ENCODE measurements around the gene FXYD7. TPM values are rescaled to one million over a fixed set of nuclear protein-coding genes. Genes with fewer than 3 reads are reported as not detected.
"Not testable (repeated sequence)": the region's sequence is repeated elsewhere in the genome, so short reads cannot be mapped to it uniquely, and the experiment has no call there.

FXYD7 gene
- 0.28 TPM in 1 of 2 replicates, not detected in the other for total RNA-seq

- H3K9me3 Mint-ChIP-seq: no peaks in the 10 kb centered on the region
- peaks cover 21% of the 10 kb centered on the region for H3K4me1 Mint-ChIP-seq (ENCODE audit: low read depth)
- no peak within 1 kb of the TSS for H3K27ac Mint-ChIP-seq
- no peaks in the 10 kb centered on the region for H3K36me3 Mint-ChIP-seq (ENCODE audit: low read depth)
- H3K27me3 Mint-ChIP-seq (ENCODE audit: low read depth): peaks cover 26% of the 10 kb centered on the region
- intact Hi-C loops (cut with micrococcal nuclease): loop anchor here (5.0 kb wide), 1 partner anchor 124 kb away; the partner anchor contains the start of gene USF2
- DNase-seq (ENCODE audit: low spot score): no peak
- H3K4me3 Mint-ChIP-seq (ENCODE audit: low read depth): no peak within 1 kb of the TSS
These were observed at the start of gene FXYD7 for GRCh38 chr19:35143231-35143715. Gene FXYD7, plus strand, starts transcription at chr19:35143255. Its CDS starts 79 bp downstream, at chr19:35143334.

GRCh38 chr19:35093430-35093829, 49.6 kb upstream of the FXYD7 start:
- intact Hi-C loops (cut with micrococcal nuclease): no loop called here
- H3K4me3 Mint-ChIP-seq (ENCODE audit: low read depth): no peak overlapping the region
- peaks cover 4% of the 10 kb centered on the region for H3K27me3 Mint-ChIP-seq (ENCODE audit: low read depth)
- H3K4me1 Mint-ChIP-seq (ENCODE audit: low read depth): no peaks in the 10 kb centered on the region
- DNase-seq (ENCODE audit: low spot score): no peak
- no peaks in the 10 kb centered on the region for H3K9me3 Mint-ChIP-seq
- no peak overlapping the region for H3K27ac Mint-ChIP-seq
- no peaks in the 10 kb centered on the region for H3K36me3 Mint-ChIP-seq (ENCODE audit: low read depth)

GRCh38 chr19:35093941-35094647, 49.0 kb upstream of the FXYD7 start:
- no peak overlapping the region for H3K27ac Mint-ChIP-seq
- intact Hi-C loops (cut with micrococcal nuclease): no loop called here
- no peaks in the 10 kb centered on the region for H3K9me3 Mint-ChIP-seq
- no peak for DNase-seq (ENCODE audit: low spot score)
- H3K4me3 Mint-ChIP-seq (ENCODE audit: low read depth): no peak overlapping the region
- peaks cover 4% of the 10 kb centered on the region for H3K27me3 Mint-ChIP-seq (ENCODE audit: low read depth)
- no peaks in the 10 kb centered on the region for H3K36me3 Mint-ChIP-seq (ENCODE audit: low read depth)
- no peaks in the 10 kb centered on the region for H3K4me1 Mint-ChIP-seq (ENCODE audit: low read depth)

- peaks cover 4% of the 10 kb centered on the region for H3K27me3 Mint-ChIP-seq (ENCODE audit: low read depth)
- no peak overlapping the region for H3K27ac Mint-ChIP-seq
- no peaks in the 10 kb centered on the region for H3K9me3 Mint-ChIP-seq
- no peak overlapping the region for H3K4me3 Mint-ChIP-seq (ENCODE audit: low read depth)
- H3K36me3 Mint-ChIP-seq (ENCODE audit: low read depth): no peaks in the 10 kb centered on the region
- H3K4me1 Mint-ChIP-seq (ENCODE audit: low read depth): no peaks in the 10 kb centered on the region
- DNase-seq (ENCODE audit: low spot score): no peak
- intact Hi-C loops (cut with micrococcal nuclease): no loop called here
These were observed 48.4 kb upstream of the FXYD7 start for GRCh38 chr19:35094656-35095055.

- H3K27me3 Mint-ChIP-seq (ENCODE audit: low read depth): no peaks in the 10 kb centered on the region
- intact Hi-C loops (cut with micrococcal nuclease): no loop called here
- H3K36me3 Mint-ChIP-seq (ENCODE audit: low read depth): no peaks in the 10 kb centered on the region
- no peaks in the 10 kb centered on the region for H3K4me1 Mint-ChIP-seq (ENCODE audit: low read depth)
- no peak overlapping the region for H3K27ac Mint-ChIP-seq
- no peak overlapping the region for H3K4me3 Mint-ChIP-seq (ENCODE audit: low read depth)
- no peak for DNase-seq (ENCODE audit: low spot score)
- no peaks in the 10 kb centered on the region for H3K9me3 Mint-ChIP-seq
These were observed 47.2 kb upstream of the FXYD7 start for GRCh38 chr19:35095667-35096368.

GRCh38 chr19:35098413-35099049, 44.5 kb upstream of the FXYD7 start:
- intact Hi-C loops (cut with micrococcal nuclease): no loop called here
- no peaks in the 10 kb centered on the region for H3K36me3 Mint-ChIP-seq (ENCODE audit: low read depth)
- H3K27ac Mint-ChIP-seq: no peak overlapping the region
- H3K4me1 Mint-ChIP-seq (ENCODE audit: low read depth): no peaks in the 10 kb centered on the region
- H3K9me3 Mint-ChIP-seq: no peaks in the 10 kb centered on the region
- no peak for DNase-seq (ENCODE audit: low spot score)
- no peaks in the 10 kb centered on the region for H3K27me3 Mint-ChIP-seq (ENCODE audit: low read depth)
- H3K4me3 Mint-ChIP-seq (ENCODE audit: low read depth): no peak overlapping the region

- no peaks in the 10 kb centered on the region for H3K4me1 Mint-ChIP-seq (ENCODE audit: low read depth)
- DNase-seq (ENCODE audit: low spot score): no peak
- intact Hi-C loops (cut with micrococcal nuclease): no loop called here
- no peaks in the 10 kb centered on the region for H3K36me3 Mint-ChIP-seq (ENCODE audit: low read depth)
- H3K9me3 Mint-ChIP-seq: no peaks in the 10 kb centered on the region
- H3K27ac Mint-ChIP-seq: no peak overlapping the region
- H3K27me3 Mint-ChIP-seq (ENCODE audit: low read depth): no peaks in the 10 kb centered on the region
- no peak overlapping the region for H3K4me3 Mint-ChIP-seq (ENCODE audit: low read depth)
These were observed 43.7 kb upstream of the FXYD7 start for GRCh38 chr19:35099155-35099896.

GRCh38 chr19:35099897-35100275, 43.2 kb upstream of the FXYD7 start:
- H3K4me1 Mint-ChIP-seq (ENCODE audit: low read depth): no peaks in the 10 kb centered on the region
- H3K27me3 Mint-ChIP-seq (ENCODE audit: low read depth): no peaks in the 10 kb centered on the region
- no peak for DNase-seq (ENCODE audit: low spot score)
- no peaks in the 10 kb centered on the region for H3K9me3 Mint-ChIP-seq
- H3K36me3 Mint-ChIP-seq (ENCODE audit: low read depth): no peaks in the 10 kb centered on the region
- intact Hi-C loops (cut with micrococcal nuclease): no loop called here
- H3K4me3 Mint-ChIP-seq (ENCODE audit: low read depth): no peak overlapping the region
- no peak overlapping the region for H3K27ac Mint-ChIP-seq

GRCh38 chr19:35100588-35101533, 42.2 kb upstream of the FXYD7 start:
- no peaks in the 10 kb centered on the region for H3K27me3 Mint-ChIP-seq (ENCODE audit: low read depth)
- no peaks in the 10 kb centered on the region for H3K9me3 Mint-ChIP-seq
- H3K4me3 Mint-ChIP-seq (ENCODE audit: low read depth): no peak overlapping the region
- H3K27ac Mint-ChIP-seq: no peak overlapping the region
- H3K4me1 Mint-ChIP-seq (ENCODE audit: low read depth): no peaks in the 10 kb centered on the region
- DNase-seq (ENCODE audit: low spot score): no peak
- intact Hi-C loops (cut with micrococcal nuclease): no loop called here
- no peaks in the 10 kb centered on the region for H3K36me3 Mint-ChIP-seq (ENCODE audit: low read depth)

GRCh38 chr19:35101949-35102348, 41.1 kb upstream of the FXYD7 start:
- H3K4me1 Mint-ChIP-seq (ENCODE audit: low read depth); H3K27me3 Mint-ChIP-seq (ENCODE audit: low read depth); H3K9me3 Mint-ChIP-seq; DNase-seq (ENCODE audit: low spot score); H3K4me3 Mint-ChIP-seq (ENCODE audit: low read depth); H3K27ac Mint-ChIP-seq; intact Hi-C loops (cut with micrococcal nuclease); H3K36me3 Mint-ChIP-seq (ENCODE audit: low read depth): not testable (repeated sequence)

GRCh38 chr19:35103614-35104013, 39.4 kb upstream of the FXYD7 start:
- intact Hi-C loops (cut with micrococcal nuclease): not testable (repeated sequence)

GRCh38 chr19:35104361-35104760, 38.7 kb upstream of the FXYD7 start:
- Mint-ChIP-seq H3K27ac (no peak overlapping the region), H3K36me3 (ENCODE audit: low read depth) (no peaks in the 10 kb centered on the region), H3K9me3 (peaks cover 7% of the 10 kb centered on the region), H3K4me3 (ENCODE audit: low read depth) (no peak overlapping the region), H3K27me3 (ENCODE audit: low read depth) (peaks cover 3% of the 10 kb centered on the region), H3K4me1 (ENCODE audit: low read depth) (peaks cover 10% of the 10 kb centered on the region)
- no peak for DNase-seq (ENCODE audit: low spot score)
- intact Hi-C loops (cut with micrococcal nuclease): no loop called here

More at GRCh38 chr19:35103614-35104013, 39.4 kb upstream of the FXYD7 start:
- H3K27me3 Mint-ChIP-seq (ENCODE audit: low read depth); H3K4me1 Mint-ChIP-seq (ENCODE audit: low read depth); DNase-seq (ENCODE audit: low spot score); H3K4me3 Mint-ChIP-seq (ENCODE audit: low read depth); H3K9me3 Mint-ChIP-seq; H3K36me3 Mint-ChIP-seq (ENCODE audit: low read depth); H3K27ac Mint-ChIP-seq: not testable (repeated sequence)
